ENCODE data around the gene ADAMTS2. TPM values are rescaled to one million over a fixed set of nuclear protein-coding genes. Genes with fewer than 3 reads are reported as not detected.

ADAMTS2 gene
- total RNA-seq, 1 experiment from 2014 or later = 0.02 TPM

DNA sequence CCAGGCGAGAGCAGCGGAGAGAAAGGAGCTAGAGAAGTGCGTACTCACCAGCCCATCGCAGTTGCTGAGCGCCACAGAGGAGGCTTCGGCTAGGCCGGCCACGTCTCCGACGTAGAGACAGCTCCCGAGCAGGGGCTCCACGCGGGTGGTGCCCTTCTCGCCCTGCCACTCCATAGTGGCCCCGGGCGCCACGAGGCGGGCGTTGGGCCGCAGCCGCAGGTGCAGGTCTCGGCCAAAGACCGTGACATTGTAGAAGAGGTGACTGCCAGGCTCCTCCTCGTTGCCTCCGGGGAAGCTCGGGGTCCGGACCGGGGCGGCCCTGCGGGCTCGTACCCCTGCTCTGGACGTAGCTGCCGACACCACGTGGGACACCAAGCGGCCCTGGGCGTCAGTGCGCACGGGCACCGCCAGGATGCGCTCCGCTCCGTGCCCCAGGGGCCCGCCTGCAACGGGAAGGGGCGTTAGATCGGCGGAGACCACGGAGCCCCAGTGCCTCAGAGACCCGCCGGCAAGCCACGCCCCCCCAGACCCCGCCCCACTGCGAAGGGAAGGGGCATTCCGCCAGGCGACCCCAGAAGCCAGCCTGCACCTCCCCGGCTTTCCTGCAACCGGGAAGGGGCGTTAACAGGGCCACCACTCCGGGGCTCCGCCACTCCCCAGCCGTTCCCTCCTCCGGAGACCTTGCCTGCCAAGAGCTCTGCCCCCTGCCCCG lies 1.4 kb downstream of the ADAMTS2 start:
- no peak for DNase-seq (ENCODE audit: low read depth)

DNA sequence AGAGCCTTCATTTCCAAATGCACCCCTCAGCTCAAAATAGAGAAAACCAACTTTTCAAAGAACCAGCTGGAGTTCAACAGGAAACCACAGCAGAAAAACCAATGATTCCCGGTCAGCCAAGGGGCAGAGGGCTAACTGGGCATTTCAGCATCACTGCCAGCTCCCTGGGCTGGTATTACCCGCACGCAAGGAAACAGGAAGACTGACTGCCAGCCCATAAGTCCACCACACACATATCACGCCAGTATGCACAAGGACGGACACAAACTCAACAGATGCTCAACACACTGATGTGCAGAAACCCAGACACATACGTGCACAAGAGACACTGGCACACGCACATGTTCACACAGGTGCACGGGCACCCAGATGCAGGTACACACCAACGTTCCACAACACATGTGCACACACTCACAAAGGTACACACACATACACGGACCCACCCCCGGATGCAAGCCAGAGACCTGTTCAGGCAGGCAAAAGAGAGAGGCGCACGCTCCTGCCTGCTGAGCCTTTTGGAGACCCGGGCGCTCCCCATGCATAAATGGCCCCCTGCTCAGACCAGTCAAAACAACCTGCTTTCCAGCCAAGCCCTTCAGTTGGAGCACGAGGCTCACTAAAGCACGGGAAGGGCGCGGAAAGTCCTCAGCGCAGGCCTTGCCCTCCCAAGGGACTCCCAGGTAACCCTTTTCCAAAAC lies 2.1 kb downstream of the ADAMTS2 start:
- DNase-seq (ENCODE audit: low read depth) = no peak

DNA sequence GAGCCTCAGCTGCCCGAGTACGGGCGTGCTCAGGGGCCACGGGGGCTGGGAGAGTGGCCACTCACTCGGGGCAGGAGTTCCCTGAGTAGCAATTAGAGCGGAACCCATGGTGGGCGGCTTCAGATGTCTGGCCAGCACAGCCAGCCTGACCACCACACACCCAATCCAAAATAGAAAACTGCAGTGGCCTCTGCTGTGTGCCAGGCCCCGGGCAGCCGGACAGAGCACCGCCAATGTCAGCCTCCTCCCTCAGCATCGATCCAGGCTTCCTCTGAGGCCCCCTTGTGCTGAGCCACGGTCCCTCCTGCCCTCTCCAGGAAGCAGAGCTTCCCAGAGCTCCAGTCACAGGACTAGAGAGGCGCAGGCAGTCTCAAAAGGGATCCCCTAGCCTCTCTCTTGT lies 2.7 kb downstream of the ADAMTS2 start:
- no peak for DNase-seq (ENCODE audit: low read depth)

DNA sequence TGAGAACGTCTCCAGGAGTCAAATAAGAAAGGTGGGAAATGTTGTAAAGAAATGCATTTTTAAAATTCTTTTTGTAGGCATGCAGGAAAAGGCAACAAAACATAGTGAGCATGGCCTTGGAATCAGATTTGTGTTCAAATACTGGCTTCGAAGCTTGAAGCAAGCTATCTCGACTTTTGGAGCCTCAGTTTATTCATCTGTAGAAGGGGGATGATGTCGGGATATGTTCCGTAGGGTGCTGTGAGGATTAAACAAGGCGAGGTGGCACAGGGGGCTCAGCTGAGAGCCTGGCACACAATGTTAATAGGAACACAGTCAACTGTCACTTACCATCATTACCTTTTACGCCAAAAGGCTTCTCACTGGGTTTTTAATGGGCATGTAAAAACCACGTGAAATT lies 4.8 kb downstream of the ADAMTS2 start:
- DNase-seq (ENCODE audit: low read depth) = no peak

DNA sequence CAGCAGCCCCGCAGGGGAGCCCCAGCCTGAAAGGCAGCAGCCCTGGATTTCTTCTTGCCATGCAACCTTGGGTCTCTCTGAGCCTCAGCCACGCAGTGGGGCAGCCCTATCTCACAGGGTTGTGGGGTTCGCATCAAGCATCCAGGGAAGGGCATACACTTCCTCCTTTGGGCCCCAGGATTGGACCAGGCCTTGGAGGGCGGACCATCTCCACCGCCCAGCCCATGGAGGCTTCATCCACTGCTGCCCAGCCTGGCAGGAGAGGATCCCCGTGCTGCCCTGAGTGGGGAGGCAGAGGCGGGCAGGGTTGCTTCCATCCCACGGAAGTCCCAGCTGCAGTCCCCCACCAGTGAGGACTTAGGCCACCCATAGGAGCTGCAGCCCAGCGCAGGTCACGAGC lies 5.3 kb downstream of the ADAMTS2 start:
- no peak for DNase-seq (ENCODE audit: low read depth)

DNA sequence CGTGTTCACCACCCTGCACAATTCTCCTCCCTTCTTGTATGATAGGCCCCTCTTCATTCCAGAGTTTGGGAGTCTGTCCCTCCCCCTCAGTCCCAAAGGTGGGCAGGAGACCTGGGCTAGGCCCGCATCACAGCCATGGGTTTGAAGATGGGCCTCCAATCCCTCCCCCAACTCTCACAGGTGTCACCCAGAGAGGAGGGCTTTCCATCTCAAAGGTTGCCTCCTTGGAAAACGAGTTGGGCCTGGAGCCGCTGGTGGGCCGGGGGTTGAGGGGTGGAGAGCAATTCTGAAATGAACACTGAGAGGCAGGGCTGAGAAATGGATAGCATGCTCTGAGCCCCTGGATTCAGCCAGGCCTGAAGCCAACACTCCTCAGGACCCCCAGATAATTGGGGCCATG lies 6.2 kb downstream of the ADAMTS2 start:
- no peak for DNase-seq (ENCODE audit: low read depth)

DNA sequence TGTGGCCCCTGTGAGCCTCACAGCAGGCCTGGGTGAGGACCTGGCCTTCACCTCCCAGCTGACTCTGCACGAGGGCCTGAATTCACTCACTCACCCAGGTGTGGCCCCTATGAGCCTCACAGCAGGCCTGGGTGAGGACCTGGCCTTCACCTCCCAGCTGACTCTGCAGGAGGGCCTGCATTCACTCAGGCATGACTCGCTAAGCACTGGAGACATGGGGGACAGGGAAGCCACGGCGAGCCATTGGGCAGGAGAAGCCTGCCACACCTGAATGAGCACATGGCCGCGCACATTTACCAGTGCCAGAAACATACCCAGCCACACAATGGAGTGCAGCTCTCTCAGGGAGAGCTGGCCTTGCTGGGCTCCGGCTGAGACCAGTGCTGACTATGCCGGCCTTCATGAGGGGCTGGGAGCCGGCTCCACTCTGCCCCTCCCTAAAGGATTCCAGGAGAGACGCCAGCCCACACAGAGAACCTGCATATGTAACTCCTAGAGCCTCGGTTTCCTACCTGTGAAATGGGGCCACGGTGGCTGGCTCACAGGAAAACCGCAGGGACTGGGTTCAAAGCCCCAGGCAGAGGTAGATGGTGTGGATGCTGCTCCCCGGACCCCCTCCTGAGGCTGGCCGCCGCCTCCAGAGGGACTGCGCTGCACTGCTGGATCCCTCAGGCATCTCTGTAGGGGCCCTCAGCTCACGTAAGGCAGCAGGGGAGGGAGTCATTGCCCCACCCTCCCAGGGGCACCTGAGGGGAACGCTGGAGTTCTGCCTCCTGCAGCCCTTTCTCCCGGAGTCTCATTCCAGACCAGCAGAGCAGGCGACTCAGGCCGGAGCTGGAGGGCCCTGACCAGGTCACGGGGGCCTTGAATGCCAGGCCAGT lies 7.2 kb downstream of the ADAMTS2 start:
- no peak for DNase-seq (ENCODE audit: low read depth)

DNA sequence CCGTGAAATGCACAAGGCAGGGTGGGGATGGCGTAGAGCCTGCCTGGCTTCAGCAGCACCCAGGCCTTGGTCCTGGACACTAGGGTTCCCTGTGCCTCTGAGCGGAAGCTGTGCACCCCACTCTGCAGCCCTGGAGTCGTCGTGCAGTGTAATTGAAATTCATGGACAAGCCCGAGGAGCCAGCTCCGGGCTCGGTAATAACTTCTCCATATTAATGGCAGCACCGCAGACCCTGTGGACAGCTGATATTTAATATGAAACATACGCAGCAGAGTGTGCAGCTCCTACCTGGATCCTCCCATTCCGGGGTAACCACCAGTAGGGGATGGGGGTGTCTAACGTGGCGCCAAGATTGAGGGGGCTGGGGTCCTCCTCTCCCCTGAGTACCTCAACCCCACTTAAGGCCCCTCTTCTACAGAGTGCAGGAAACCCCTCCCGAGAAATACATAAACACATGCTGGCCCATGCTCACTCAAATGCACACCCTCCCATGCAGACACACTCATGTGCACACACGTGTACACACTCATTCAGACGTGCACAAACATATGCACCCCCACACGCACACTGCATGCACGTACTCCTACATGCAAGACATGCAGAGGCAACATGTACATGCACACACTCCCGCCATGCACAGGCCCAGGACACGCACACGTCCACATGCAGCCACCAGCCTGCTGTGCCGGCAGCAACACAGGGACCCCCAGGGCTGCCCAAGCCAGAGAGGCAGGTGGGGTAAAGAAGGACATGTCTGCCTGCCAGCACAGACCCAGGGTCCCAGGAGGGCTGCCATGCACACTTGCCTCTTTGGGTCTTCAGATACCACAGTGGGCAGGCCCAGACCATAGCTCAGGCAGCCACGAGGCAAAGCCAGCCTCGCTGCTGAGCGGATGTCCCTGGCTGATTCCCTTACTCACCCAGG lies 8.1 kb downstream of the ADAMTS2 start:
- no peak for DNase-seq (ENCODE audit: low read depth)

DNA sequence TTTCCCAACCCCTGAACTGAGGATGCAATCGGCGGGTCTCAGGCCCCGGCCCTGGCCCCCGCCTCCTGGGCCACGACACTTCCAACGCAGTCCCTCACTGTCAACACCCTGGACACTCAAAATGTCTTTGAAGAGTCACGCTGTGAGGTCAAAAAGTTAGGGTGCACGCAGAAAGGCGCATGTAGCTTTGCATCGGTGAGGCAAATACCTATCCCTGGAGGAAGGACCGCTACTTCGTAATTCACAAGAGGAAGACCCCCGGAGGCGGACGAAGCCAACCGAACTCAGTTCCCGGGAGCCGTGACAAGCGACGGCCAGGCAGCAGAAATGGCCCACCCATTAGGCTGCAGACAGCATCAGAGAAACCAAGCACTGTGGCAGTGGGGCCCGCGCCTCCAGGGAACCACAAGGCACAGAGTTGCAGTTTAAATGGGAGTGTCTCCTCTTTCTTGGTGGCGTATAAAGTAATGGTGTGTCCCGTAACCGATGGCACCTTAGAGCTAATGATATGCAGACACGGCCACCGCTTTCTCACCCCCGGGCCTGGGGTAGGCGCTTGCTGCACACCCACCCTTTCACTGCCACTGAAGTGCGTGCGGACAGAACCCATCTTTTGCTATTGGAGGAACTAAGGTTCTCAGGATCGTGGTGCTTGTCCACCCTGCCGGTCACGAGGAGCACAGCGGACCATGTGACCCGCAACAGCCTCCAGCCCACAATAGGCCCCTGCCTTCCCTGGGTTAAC lies 9.0 kb downstream of the ADAMTS2 start:
- DNase-seq (ENCODE audit: low read depth) = no peak

DNA sequence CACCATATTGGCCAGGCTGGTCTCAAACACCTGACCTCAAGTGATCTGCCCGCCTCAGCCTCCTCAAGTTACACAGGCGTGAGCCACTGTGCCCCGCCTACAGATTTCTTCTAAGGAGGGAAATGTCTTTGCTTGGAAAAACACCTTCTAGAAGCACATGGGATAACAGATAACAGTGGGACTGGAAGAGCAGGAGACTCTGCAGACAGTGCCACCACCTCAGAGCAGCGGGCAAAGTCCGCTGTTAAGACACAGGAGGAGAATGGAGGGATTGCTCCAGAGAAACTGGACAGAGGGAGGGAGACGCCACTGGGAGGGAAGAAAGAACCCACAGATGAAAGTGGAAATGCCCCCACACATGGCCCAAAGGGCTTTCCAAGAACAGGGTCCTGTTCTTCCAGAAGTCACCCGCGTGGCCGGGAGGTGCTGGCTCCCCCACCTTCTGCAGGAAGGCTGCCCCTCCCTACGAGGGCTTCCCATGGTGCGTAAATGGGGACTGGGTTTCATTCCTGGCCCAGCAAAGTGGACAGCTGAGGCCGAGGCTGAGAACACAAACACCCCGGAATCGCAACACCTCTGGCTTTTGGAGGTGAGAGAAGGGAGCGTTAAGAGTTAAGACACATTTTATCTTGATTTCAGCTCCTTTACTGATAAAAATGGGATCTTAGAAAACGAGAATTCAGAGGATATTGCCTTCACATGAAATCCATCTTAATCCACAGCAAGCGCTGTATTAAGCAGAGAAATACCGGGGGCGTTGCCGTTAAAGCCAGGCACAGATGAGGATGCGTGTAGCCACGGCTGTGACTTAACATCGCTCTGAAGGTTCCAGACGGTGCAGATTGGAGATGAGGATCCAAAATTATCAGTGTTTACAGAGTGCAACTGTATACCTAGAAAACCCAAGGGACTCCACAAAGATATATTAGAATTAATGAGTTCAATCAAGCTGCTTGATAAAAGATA lies 11.2 kb downstream of the ADAMTS2 start:
- DNase-seq (ENCODE audit: low read depth) = no peak

DNA sequence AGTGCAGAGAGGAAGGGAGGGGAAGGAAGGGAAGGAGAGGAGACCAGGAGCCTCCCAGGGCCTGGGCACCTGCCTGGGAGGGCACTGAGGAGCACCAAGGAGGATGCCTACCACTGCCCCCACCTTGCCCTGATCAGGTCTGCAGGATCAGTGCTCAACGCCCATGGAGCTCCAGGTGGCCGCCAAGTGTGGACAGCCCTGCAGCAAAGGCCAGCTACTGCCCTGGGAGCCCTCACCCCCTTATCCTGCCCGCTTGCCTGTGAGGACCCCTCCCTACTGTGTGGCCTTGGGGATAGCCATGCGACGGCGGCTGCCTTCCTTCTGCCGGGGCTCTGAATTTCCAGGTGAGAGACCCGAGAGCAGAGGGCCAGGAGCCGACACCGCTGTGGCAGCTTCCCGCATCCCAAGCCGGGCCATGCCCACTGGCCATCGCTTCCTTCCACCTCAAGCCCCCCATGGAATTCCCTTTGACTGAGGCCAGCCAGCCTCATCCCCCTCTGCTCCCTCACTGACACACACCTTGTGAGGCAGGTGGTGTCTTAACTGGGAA lies 12.4 kb downstream of the ADAMTS2 start:
- no peak for DNase-seq (ENCODE audit: low read depth)

DNA sequence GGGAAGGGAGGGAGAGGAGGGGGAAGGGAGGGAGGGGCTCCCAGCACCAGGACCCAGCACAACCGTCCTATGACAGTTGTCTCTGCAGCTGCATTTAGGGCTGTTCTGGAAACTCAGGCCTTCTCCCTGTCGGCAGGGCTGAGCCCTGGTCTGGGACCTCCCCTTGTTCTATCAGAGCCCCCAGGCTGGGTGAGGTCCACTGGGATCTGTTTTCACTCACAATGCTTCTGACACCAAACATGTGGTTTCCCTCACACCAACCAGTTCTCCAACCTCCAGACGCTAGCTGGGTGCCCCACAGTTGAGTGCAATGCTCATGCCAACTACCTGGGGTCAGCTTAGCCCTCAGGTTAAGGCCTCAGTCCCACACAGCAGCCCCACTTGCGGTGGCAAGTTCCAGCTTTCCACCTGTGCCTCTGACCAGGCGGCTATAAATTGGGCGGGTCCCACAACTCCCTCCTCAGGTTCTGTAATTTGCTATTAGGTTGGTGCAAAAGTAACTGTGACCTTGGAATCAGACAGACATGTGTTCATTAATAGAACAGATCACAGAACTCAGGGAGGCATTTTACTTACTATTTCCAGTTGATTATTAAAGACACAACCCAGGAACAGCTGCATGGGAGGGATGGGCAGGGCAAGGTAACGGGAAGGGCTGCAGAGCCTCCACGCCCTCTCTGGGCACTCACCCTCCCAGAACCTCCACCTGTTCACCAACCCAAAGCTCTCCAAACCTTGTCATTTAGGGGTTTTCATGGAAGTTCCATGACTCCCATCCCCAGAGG lies 13.5 kb downstream of the ADAMTS2 start:
- DNase-seq (ENCODE audit: low read depth) = no peak

DNA sequence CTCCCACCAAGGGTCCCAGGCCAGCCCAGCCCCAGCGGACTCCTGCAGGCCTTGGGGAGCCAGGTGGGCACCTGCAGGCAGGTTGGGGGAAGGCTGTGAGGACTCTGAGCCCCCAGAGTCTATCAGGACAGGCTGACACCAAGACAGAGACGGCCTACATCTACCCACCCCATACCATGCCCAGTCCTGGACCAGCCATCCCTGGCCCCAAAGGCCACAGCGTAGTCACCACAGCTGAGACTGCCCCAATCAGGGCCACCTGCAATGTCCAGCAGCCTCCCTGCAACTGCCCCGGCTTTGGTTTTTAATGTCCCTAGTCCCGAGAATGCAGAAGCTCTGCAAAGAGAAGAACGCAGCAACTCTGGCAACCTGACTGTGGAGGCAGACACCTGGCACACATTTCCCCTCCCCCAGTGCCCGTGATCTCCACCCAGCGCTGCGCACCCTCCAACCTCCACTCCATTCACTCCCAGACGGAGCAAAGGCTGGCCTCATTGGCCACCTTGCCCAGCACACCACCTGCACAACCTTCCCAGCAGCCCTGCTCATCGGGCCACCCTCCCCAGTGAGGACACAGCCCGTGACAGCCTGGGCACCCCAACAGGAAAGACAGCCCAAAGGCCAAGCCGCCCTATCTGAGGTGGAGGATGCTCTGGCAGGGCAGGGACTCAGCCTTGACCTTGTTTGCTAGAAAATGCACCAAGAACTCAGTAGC lies 14.9 kb downstream of the ADAMTS2 start:
- no peak for DNase-seq (ENCODE audit: low read depth)

DNA sequence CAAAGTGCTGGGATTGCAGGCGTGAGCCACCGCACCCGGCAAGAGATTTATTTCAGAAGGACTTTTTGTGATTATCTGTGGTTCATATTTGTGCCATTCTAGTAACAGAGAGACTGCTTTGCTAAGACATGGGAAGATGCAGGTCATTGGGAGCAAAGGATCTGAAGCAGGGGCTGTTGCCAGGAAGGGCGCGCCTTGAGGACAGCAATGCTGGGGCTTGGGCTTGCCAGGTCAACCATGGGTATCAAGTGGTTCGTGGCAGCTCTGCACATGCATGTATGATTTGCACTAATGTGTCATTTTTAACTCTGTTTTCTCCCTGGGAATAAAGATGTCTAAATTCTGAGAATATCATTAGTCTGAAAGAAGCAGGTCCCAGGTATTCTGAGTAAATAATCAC lies 17.0 kb downstream of the ADAMTS2 start:
- DNase-seq (ENCODE audit: low read depth) = no peak

DNA sequence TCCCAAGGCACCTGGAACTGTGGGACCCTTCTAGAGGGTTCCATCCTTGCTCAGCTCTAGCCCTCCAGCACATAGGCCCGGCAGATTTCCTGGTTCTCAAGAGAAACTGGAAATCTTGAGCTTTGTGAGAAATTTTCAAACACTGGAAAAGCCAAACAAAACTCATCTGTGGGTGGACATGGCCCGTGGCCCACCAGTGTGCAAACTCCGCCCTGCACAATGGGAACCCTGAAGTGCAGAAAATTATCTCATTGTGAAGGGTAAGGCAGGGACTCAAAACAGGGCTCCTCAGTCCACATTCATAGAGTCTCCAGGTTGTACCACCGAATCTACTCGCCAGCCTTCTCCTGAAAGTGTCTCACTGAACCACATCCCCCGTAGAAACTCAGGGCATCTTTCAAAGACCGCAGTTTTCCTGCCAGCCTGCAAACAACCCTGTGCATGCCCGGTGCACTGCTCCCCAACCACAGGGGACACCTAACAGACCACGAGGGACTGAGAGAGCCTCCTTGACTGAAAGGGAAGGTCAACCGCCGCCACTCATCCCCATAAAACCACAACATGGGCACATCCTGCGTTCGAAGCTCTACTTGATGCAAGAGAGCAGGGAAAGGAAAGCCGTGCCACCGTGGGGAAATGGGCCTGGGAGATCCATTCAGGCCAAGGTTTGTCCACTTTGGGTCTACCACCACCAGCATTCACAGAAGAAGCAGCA lies 18.1 kb downstream of the ADAMTS2 start:
- DNase-seq (ENCODE audit: low read depth) = no peak

DNA sequence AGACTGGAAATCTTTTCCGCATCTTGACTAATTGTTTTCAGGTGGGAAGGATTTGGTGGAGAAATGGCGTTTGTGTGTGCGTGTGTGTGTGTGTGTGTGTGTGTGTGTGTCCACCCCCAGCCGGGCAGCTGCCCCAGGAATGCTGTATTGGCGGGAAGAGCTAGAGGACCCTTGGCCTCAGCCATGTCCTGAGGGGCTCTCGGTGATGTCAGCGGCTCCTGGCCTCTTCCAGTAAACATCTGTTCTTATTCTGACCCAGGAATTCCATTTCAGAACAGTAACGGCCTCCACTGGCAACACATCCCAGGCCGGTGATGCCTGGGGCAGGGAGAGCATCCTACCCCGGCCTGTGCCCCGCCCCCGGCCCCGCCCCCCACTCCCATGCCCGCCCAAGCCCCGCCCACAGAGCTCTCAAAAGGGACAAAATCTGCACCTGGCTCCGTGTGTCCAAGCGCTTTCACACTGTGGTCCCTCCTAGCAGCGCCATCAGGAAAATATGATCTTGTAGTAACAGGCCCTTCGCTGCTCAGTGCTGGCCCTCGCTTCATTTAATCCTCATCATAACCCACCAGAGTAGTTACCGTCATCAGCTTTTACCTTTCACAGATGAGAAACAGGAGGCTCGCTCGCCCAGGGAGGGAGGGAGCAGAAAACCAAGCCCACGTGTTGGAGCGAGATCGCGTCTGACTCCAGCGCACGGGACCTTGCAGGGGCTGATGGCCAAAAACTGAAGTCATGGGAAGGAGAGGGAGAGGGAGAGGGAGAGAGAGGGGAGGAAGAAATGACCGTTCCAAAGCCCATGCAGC lies 18.9 kb downstream of the ADAMTS2 start:
- no peak for DNase-seq (ENCODE audit: low read depth)

Data from M059J (cell line).